CD4-positive, alpha-beta T cell treated with Interleukin-15 for 4 hours (primary cell): ENCODE data around the gene SEMA6B.

Experiments
- DNase-seq: peaks from one replicate; pipeline ENCODE4 v3.0.0-alpha.2; 2020; ENCODE audit warnings: low spot score

The SEMA6B gene

GRCh38 chr19:4493104-4493928 lies 66.2 kb downstream of the SEMA6B start:
- no peak for DNase-seq
